NCI-H2196 (cell line): ENCODE measurements around the gene CFAP157.
A peak's percentile ranks its signal among the peaks of the same experiment; 100 is the strongest.

Experiments used
- DNase-seq: peaks from one replicate; lab custom pipeline; 2025; ENCODE audit not compliant: unreplicated experiment; lab: John Stamatoyannopoulos, UW

Gene CFAP157

GRCh38 chr9:127714951-127715469 lies 8.2 kb downstream of the CFAP157 start:
- no peak for DNase-seq

GRCh38 chr9:127715470-127716337 lies 8.9 kb downstream of the CFAP157 start, which contains the start of the genes PTRH1 and TTC16:
Gene PTRH1, minus strand, starts transcription at chr9:127715663. Its CDS starts 24 bp downstream, at chr9:127715639.
Gene TTC16, plus strand, starts transcription at chr9:127716079. Its CDS starts 67 bp downstream, at chr9:127716146.
- peak; percentile 94 for DNase-seq

GRCh38 chr9:127716412-127716811 lies 9.6 kb downstream of the CFAP157 start:
- no peak for DNase-seq

GRCh38 chr9:127717766-127718165 lies 11.0 kb downstream of the CFAP157 start:
- no peak for DNase-seq

- no peak for DNase-seq
Observed at GRCh38 chr9:127720031-127720864, 13.5 kb downstream of the CFAP157 start.

GRCh38 chr9:127720865-127721227 lies 14.1 kb downstream of the CFAP157 start:
- no peak for DNase-seq

GRCh38 chr9:127721391-127721821 lies 14.6 kb downstream of the CFAP157 start:
- no peak for DNase-seq

- no peak for DNase-seq
Observed at GRCh38 chr9:127722055-127722745, 15.4 kb downstream of the CFAP157 start.

GRCh38 chr9:127723013-127723412 lies 16.2 kb downstream of the CFAP157 start:
- no peak for DNase-seq

- peak; percentile 65 for DNase-seq
Observed at GRCh38 chr9:127723444-127723843, 16.7 kb downstream of the CFAP157 start.

- DNase-seq: peak; percentile 39
Observed at GRCh38 chr9:127724012-127724411, 17.2 kb downstream of the CFAP157 start.

GRCh38 chr9:127726871-127727270 lies 20.1 kb downstream of the CFAP157 start:
- no peak for DNase-seq

GRCh38 chr9:127728808-127729207 lies 22.0 kb downstream of the CFAP157 start:
- DNase-seq: no peak

- DNase-seq: no peak
Observed at GRCh38 chr9:127729522-127730256, 22.9 kb downstream of the CFAP157 start.

- DNase-seq: no peak
Observed at GRCh38 chr9:127730262-127730661, 23.5 kb downstream of the CFAP157 start.

GRCh38 chr9:127730799-127731410 lies 24.1 kb downstream of the CFAP157 start:
- no peak for DNase-seq

GRCh38 chr9:127731938-127732337 lies 25.1 kb downstream of the CFAP157 start:
- DNase-seq: no peak

- DNase-seq: no peak
Observed at GRCh38 chr9:127732444-127732843, 25.7 kb downstream of the CFAP157 start.

GRCh38 chr9:127733614-127734013 lies 26.8 kb downstream of the CFAP157 start:
- DNase-seq: no peak

- no peak for DNase-seq
Observed at GRCh38 chr9:127734247-127734746, 27.5 kb downstream of the CFAP157 start.
